Measurements from ENCODE around the gene XCR1. TPM values are rescaled to one million over a fixed set of nuclear protein-coding genes. Genes with fewer than 3 reads are reported as not detected.

XCR1 gene
- polyA plus RNA-seq, 2 donors = 0.08 to 0.34 TPM

GRCh38 chr3:45979378-45979777 lies 47.9 kb downstream of the XCR1 start:
- Histone ChIP-seq H3K27me3 (ENCODE audit: control insufficient read depth in 1 of 2, insufficient read depth in 2 of 2, low read length in 2 of 2) (no peaks in the 10 kb centered on the region), H3K36me3 (ENCODE audit: control insufficient read depth in 2 of 2, insufficient read depth in 2 of 2, low read length in 1 of 2) (peaks cover 6 to 36% of the 10 kb centered on the region in 2 donors), H3K4me1 (ENCODE audit: control insufficient read depth in 2 of 2, insufficient read depth in 2 of 2, low read length in 1 of 2) (no peaks in the 10 kb centered on the region), H3K27ac (ENCODE audit: low read depth in 2 of 2, low read length in 1 of 2) (peak overlapping the region in 1 of 2 donors; percentile 12), H3K9me3 (ENCODE audit: control insufficient read depth in 2 of 2, insufficient read depth in 1 of 2, low read depth in 1 of 2, low read length in 1 of 2) (no peaks in the 10 kb centered on the region), H3K4me3 (ENCODE audit: low read depth in 1 of 2, low read length in 2 of 2) (no peak overlapping the region)
- WGBS, 2 donors = 88 to 90% methylated on average over 4 of the region's 4 CpGs

GRCh38 chr3:45978006-45978761 lies 49.1 kb downstream of the XCR1 start:
- Histone ChIP-seq H3K36me3 (ENCODE audit: control insufficient read depth in 2 of 2, insufficient read depth in 2 of 2, low read length in 1 of 2) (peaks cover 6 to 31% of the 10 kb centered on the region in 2 donors), H3K27ac (ENCODE audit: low read depth in 2 of 2, low read length in 1 of 2) (no peak overlapping the region), H3K4me3 (ENCODE audit: low read depth in 1 of 2, low read length in 2 of 2) (no peak overlapping the region), H3K27me3 (ENCODE audit: control insufficient read depth in 1 of 2, insufficient read depth in 2 of 2, low read length in 2 of 2) (no peaks in the 10 kb centered on the region), H3K9me3 (ENCODE audit: control insufficient read depth in 2 of 2, insufficient read depth in 1 of 2, low read depth in 1 of 2, low read length in 1 of 2) (no peaks in the 10 kb centered on the region), H3K4me1 (ENCODE audit: control insufficient read depth in 2 of 2, insufficient read depth in 2 of 2, low read length in 1 of 2) (no peaks in the 10 kb centered on the region)
- 70 to 80% methylated on average over 5 of the region's 5 CpGs for WGBS, 2 donors

- 76 to 83% methylated on average over 6 of the region's 6 CpGs for WGBS, 2 donors
- peak overlapping the region in 1 of 2 donors; percentile 2 for H3K27ac ChIP-seq (ENCODE audit: low read depth in 2 of 2, low read length in 1 of 2)
These were observed 50.8 kb downstream of the XCR1 start for GRCh38 chr3:45976191-45977091.

GRCh38 chr3:45975686-45976085 lies 51.6 kb downstream of the XCR1 start:
- H3K4me1 ChIP-seq (ENCODE audit: control insufficient read depth in 2 of 2, insufficient read depth in 2 of 2, low read length in 1 of 2) = peaks cover 2 to 3% of the 10 kb centered on the region in 2 donors
- no peak overlapping the region for H3K27ac ChIP-seq (ENCODE audit: low read depth in 2 of 2, low read length in 1 of 2)
- H3K27me3 ChIP-seq (ENCODE audit: control insufficient read depth in 1 of 2, insufficient read depth in 2 of 2, low read length in 2 of 2) = no peaks in the 10 kb centered on the region
- H3K4me3 ChIP-seq (ENCODE audit: low read depth in 1 of 2, low read length in 2 of 2) = no peak overlapping the region
- peaks cover 6 to 20% of the 10 kb centered on the region in 2 donors for H3K36me3 ChIP-seq (ENCODE audit: control insufficient read depth in 2 of 2, insufficient read depth in 2 of 2, low read length in 1 of 2)
- 66 to 69% methylated on average over 5 of the region's 5 CpGs for WGBS, 2 donors
- H3K9me3 ChIP-seq (ENCODE audit: control insufficient read depth in 2 of 2, insufficient read depth in 1 of 2, low read depth in 1 of 2, low read length in 1 of 2) = no peaks in the 10 kb centered on the region

More at GRCh38 chr3:45976191-45977091, 50.8 kb downstream of the XCR1 start:
- Histone ChIP-seq H3K9me3 (ENCODE audit: control insufficient read depth in 2 of 2, insufficient read depth in 1 of 2, low read depth in 1 of 2, low read length in 1 of 2) (no peaks in the 10 kb centered on the region), H3K4me3 (ENCODE audit: low read depth in 1 of 2, low read length in 2 of 2) (no peak overlapping the region), H3K27me3 (ENCODE audit: control insufficient read depth in 1 of 2, insufficient read depth in 2 of 2, low read length in 2 of 2) (no peaks in the 10 kb centered on the region), H3K36me3 (ENCODE audit: control insufficient read depth in 2 of 2, insufficient read depth in 2 of 2, low read length in 1 of 2) (peaks cover 6 to 26% of the 10 kb centered on the region in 2 donors), H3K4me1 (ENCODE audit: control insufficient read depth in 2 of 2, insufficient read depth in 2 of 2, low read length in 1 of 2) (peaks cover 2 to 3% of the 10 kb centered on the region in 2 donors)

GRCh38 chr3:45974686-45975085 lies 52.6 kb downstream of the XCR1 start:
- peaks cover 5 to 20% of the 10 kb centered on the region in 2 donors for H3K36me3 ChIP-seq (ENCODE audit: control insufficient read depth in 2 of 2, insufficient read depth in 2 of 2, low read length in 1 of 2)
- no peak overlapping the region for H3K4me3 ChIP-seq (ENCODE audit: low read depth in 1 of 2, low read length in 2 of 2)
- peaks cover 2 to 3% of the 10 kb centered on the region in 2 donors for H3K4me1 ChIP-seq (ENCODE audit: control insufficient read depth in 2 of 2, insufficient read depth in 2 of 2, low read length in 1 of 2)

GRCh38 chr3:45972534-45973402 lies 54.5 kb downstream of the XCR1 start:
- Histone ChIP-seq H3K27ac (ENCODE audit: low read depth in 2 of 2, low read length in 1 of 2) (peak overlapping the region; percentile 68 to 81), H3K9me3 (ENCODE audit: control insufficient read depth in 2 of 2, insufficient read depth in 1 of 2, low read depth in 1 of 2, low read length in 1 of 2) (no peaks in the 10 kb centered on the region), H3K4me1 (ENCODE audit: control insufficient read depth in 2 of 2, insufficient read depth in 2 of 2, low read length in 1 of 2) (peaks cover 2 to 6% of the 10 kb centered on the region in 2 donors), H3K36me3 (ENCODE audit: control insufficient read depth in 2 of 2, insufficient read depth in 2 of 2, low read length in 1 of 2) (peaks cover 9 to 25% of the 10 kb centered on the region in 2 donors), H3K27me3 (ENCODE audit: control insufficient read depth in 1 of 2, insufficient read depth in 2 of 2, low read length in 2 of 2) (no peaks in the 10 kb centered on the region), H3K4me3 (ENCODE audit: low read depth in 1 of 2, low read length in 2 of 2) (no peak overlapping the region)
- 66 to 70% methylated on average over 6 of the region's 6 CpGs for WGBS, 2 donors

More at GRCh38 chr3:45974686-45975085, 52.6 kb downstream of the XCR1 start:
- 62 to 75% methylated on average over 4 of the region's 4 CpGs for WGBS, 2 donors
- no peaks in the 10 kb centered on the region for H3K27me3 ChIP-seq (ENCODE audit: control insufficient read depth in 1 of 2, insufficient read depth in 2 of 2, low read length in 2 of 2)
- H3K9me3 ChIP-seq (ENCODE audit: control insufficient read depth in 2 of 2, insufficient read depth in 1 of 2, low read depth in 1 of 2, low read length in 1 of 2) = no peaks in the 10 kb centered on the region
- peak overlapping the region in 1 of 2 donors; percentile 35 for H3K27ac ChIP-seq (ENCODE audit: low read depth in 2 of 2, low read length in 1 of 2)

- H3K27me3 ChIP-seq (ENCODE audit: control insufficient read depth in 1 of 2, insufficient read depth in 2 of 2, low read length in 2 of 2) = no peaks in the 10 kb centered on the region
- no peak overlapping the region for H3K4me3 ChIP-seq (ENCODE audit: low read depth in 1 of 2, low read length in 2 of 2)
- no peak overlapping the region for H3K27ac ChIP-seq (ENCODE audit: low read depth in 2 of 2, low read length in 1 of 2)
- WGBS, 2 donors = 93 to 94% methylated on average over 3 of the region's 3 CpGs
- H3K4me1 ChIP-seq (ENCODE audit: control insufficient read depth in 2 of 2, insufficient read depth in 2 of 2, low read length in 1 of 2) = peaks cover 6 to 8% of the 10 kb centered on the region in 2 donors
- H3K36me3 ChIP-seq (ENCODE audit: control insufficient read depth in 2 of 2, insufficient read depth in 2 of 2, low read length in 1 of 2) = peaks cover 22 to 44% of the 10 kb centered on the region in 2 donors
- H3K9me3 ChIP-seq (ENCODE audit: control insufficient read depth in 2 of 2, insufficient read depth in 1 of 2, low read depth in 1 of 2, low read length in 1 of 2) = no peaks in the 10 kb centered on the region
These were observed 57.3 kb downstream of the XCR1 start for GRCh38 chr3:45969953-45970352.

GRCh38 chr3:45969116-45969515 lies 58.2 kb downstream of the XCR1 start:
- H3K27me3 ChIP-seq (ENCODE audit: control insufficient read depth in 1 of 2, insufficient read depth in 2 of 2, low read length in 2 of 2) = no peaks in the 10 kb centered on the region
- no peak overlapping the region for H3K4me3 ChIP-seq (ENCODE audit: low read depth in 1 of 2, low read length in 2 of 2)
- WGBS, 2 donors = 91 to 92% methylated on average over 3 of the region's 3 CpGs
- peaks cover 8% of the 10 kb centered on the region in 2 donors for H3K4me1 ChIP-seq (ENCODE audit: control insufficient read depth in 2 of 2, insufficient read depth in 2 of 2, low read length in 1 of 2)
- no peaks in the 10 kb centered on the region for H3K9me3 ChIP-seq (ENCODE audit: control insufficient read depth in 2 of 2, insufficient read depth in 1 of 2, low read depth in 1 of 2, low read length in 1 of 2)
- peaks cover 30 to 47% of the 10 kb centered on the region in 2 donors for H3K36me3 ChIP-seq (ENCODE audit: control insufficient read depth in 2 of 2, insufficient read depth in 2 of 2, low read length in 1 of 2)
- no peak overlapping the region for H3K27ac ChIP-seq (ENCODE audit: low read depth in 2 of 2, low read length in 1 of 2)

- 81% methylated on average over 2 of the region's 2 CpGs for WGBS, 2 donors
- Histone ChIP-seq H3K27ac (ENCODE audit: low read depth in 2 of 2, low read length in 1 of 2) (no peak overlapping the region), H3K4me1 (ENCODE audit: control insufficient read depth in 2 of 2, insufficient read depth in 2 of 2, low read length in 1 of 2) (peaks cover 8% of the 10 kb centered on the region in 2 donors), H3K9me3 (ENCODE audit: control insufficient read depth in 2 of 2, insufficient read depth in 1 of 2, low read depth in 1 of 2, low read length in 1 of 2) (no peaks in the 10 kb centered on the region), H3K27me3 (ENCODE audit: control insufficient read depth in 1 of 2, insufficient read depth in 2 of 2, low read length in 2 of 2) (no peaks in the 10 kb centered on the region), H3K4me3 (ENCODE audit: low read depth in 1 of 2, low read length in 2 of 2) (no peak overlapping the region), H3K36me3 (ENCODE audit: control insufficient read depth in 2 of 2, insufficient read depth in 2 of 2, low read length in 1 of 2) (peaks cover 31 to 49% of the 10 kb centered on the region in 2 donors)
These were observed 58.6 kb downstream of the XCR1 start for GRCh38 chr3:45968706-45969105.

Data from esophagus (tissue), 2 donors.